Esophagus (tissue), 2 donors: Measurements from ENCODE around the gene TPPP. TPM values are rescaled to one million over a fixed set of nuclear protein-coding genes. Genes with fewer than 3 reads are reported as not detected.
"Not testable (repeated sequence)": the region's sequence is repeated elsewhere in the genome, so short reads cannot be mapped to it uniquely, and the experiment has no call there.

ENCODE experiments used
- H3K27ac ChIP-seq, 2 donors: one replicate each; pipeline ENCODE4 v1.5.1; 2013; ENCODE audit warnings: low read depth in 2 of 2, mild to moderate bottlenecking in 2 of 2, inconsistent platforms in 1 of 2, low read length in 1 of 2, moderate library complexity in 1 of 2
- H3K27me3 ChIP-seq, 2 donors: one replicate each; pipeline ENCODE4 v1.6.1; 2013; ENCODE audit warnings: low read length in 2 of 2, control low read depth in 1 of 2, mild to moderate bottlenecking in 1 of 2; ENCODE audit not compliant: insufficient read depth in 2 of 2, control insufficient read depth in 1 of 2
- H3K36me3 ChIP-seq, 2 donors: one replicate each; pipeline ENCODE4 v1.6.1; 2013; ENCODE audit warnings: low read length in 1 of 2; ENCODE audit not compliant: control insufficient read depth in 2 of 2, insufficient read depth in 2 of 2
- H3K4me1 ChIP-seq, 2 donors: one replicate each; pipeline ENCODE4 v1.6.1; 2013; ENCODE audit warnings: low read length in 1 of 2; ENCODE audit not compliant: control insufficient read depth in 2 of 2, insufficient read depth in 2 of 2
- H3K4me3 ChIP-seq, 2 donors: one replicate each; pipeline ENCODE4 v1.5.1; 2013; ENCODE audit warnings: low read length in 2 of 2, mild to moderate bottlenecking in 2 of 2, low read depth in 1 of 2, moderate library complexity in 1 of 2
- H3K9me3 ChIP-seq, 2 donors: one replicate each; pipeline ENCODE4 v1.6.1; 2013; ENCODE audit warnings: mild to moderate bottlenecking in 2 of 2, low read depth in 1 of 2, low read length in 1 of 2, moderate library complexity in 1 of 2; ENCODE audit not compliant: control insufficient read depth in 2 of 2, insufficient read depth in 1 of 2
- WGBS, 2 donors: extraction: QIAGEN DNeasy Blood & Tissue Kit; methylation state at CpG; one replicate each; pipeline ENCODE4 v1.1.7; 2013; 5-methylcytosine and 5-hydroxymethylcytosine counted together
- polyA plus RNA-seq, 2 donors: library from polyadenylated mRNA; stranded (reverse); fragments of 200-250 nt; gene quantifications; one replicate each; pipeline ENCODE4 v1.2.3, GENCODE V29; 2013
- donor health status: healthy with polysubstance abuse.
- donor health status: Bipolar disorder and iron deficiency.

The TPPP gene
- polyA plus RNA-seq, 2 donors = 1.7 to 2.7 TPM

DNA sequence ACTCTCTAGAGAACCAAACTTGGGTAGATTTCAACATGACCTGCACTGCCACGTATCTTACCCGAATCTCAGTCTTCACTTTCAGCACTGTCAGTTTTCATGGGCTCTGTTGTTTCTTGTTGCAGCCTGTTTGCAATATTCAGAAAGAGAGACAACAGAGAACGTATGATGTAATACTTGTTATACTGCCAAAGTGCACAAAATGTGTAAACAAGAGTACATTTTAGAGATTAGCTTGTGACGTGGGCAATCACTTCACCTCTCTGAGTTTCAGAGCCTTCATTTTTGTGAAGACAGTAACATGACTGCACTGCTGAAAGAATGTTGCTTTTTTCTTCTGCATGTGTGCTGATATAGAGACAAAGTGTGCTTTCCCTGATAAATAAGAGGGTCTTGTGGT is 23.6 kb upstream of the TPPP start:
- H3K36me3 ChIP-seq, H3K27ac ChIP-seq, H3K9me3 ChIP-seq, H3K4me1 ChIP-seq, H3K4me3 ChIP-seq, H3K27me3 ChIP-seq: not testable (repeated sequence)
- WGBS, 2 donors = 32 to 44% methylated on average over 4 of the region's 4 CpGs

GRCh38 chr5:715636-716035 is 22.5 kb upstream of the TPPP start:
- H3K36me3 ChIP-seq, H3K4me1 ChIP-seq, H3K27me3 ChIP-seq, H3K4me3 ChIP-seq, H3K27ac ChIP-seq, H3K9me3 ChIP-seq: not testable (repeated sequence)
- 83 to 94% methylated on average over 4 of the region's 4 CpGs for WGBS, 2 donors

- not testable (repeated sequence) for H3K27ac ChIP-seq, H3K4me3 ChIP-seq, H3K36me3 ChIP-seq, H3K4me1 ChIP-seq, H3K27me3 ChIP-seq, H3K9me3 ChIP-seq
- WGBS, 2 donors = 63 to 76% methylated on average over 5 to 6 of the region's 8 CpGs
Observed at GRCh38 chr5:714215-715118, 21.3 kb upstream of the TPPP start.

GRCh38 chr5:713686-714085 is 20.5 kb upstream of the TPPP start:
- not testable (repeated sequence) for H3K4me1 ChIP-seq, H3K4me3 ChIP-seq, H3K27ac ChIP-seq, H3K27me3 ChIP-seq, H3K36me3 ChIP-seq, H3K9me3 ChIP-seq
- 69 to 76% methylated on average over 2 of the region's 3 CpGs for WGBS, 2 donors

DNA sequence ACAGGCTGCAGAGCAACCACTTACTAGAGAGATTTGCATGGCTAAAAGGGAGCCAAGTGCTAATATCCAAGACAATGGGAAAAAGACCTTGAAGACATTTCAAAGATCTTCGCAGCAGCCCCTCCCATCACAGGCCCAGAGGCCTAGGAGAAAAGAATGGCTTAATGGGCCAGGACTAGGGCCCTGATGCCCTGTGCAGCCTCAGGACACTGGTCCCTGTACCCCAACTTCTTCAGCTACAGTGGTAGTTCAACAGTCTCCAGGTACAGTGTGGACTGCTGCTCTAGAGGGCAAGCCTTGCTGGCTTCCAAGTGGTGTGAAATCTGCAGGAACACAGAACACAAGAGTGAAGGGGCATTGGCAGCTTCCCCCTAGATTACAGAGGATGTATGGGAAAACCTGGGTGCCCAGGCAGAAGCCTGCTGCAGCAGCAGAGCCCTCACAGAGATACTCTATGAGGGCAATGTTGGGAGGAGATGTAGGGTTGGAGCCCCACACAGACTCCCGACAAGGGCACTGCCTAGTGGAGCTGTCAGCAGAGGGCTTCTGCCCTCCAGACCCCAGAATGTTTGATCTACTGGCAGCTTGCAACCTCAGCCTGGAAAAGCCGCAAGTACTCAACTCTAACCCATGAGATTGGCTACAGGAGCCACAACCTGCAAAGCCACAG is 15.8 kb upstream of the TPPP start:
- H3K27ac ChIP-seq, H3K4me1 ChIP-seq, H3K27me3 ChIP-seq, H3K9me3 ChIP-seq, H3K36me3 ChIP-seq, H3K4me3 ChIP-seq: not testable (repeated sequence)
- WGBS, 2 donors = 92 to 95% methylated on average over 1 to 3 of the region's 3 CpGs

- WGBS, 2 donors = 83 to 93% methylated on average over 4 of the region's 4 CpGs
- not testable (repeated sequence) for H3K9me3 ChIP-seq, H3K36me3 ChIP-seq, H3K4me1 ChIP-seq, H3K27ac ChIP-seq, H3K27me3 ChIP-seq, H3K4me3 ChIP-seq
Observed at GRCh38 chr5:708374-708773, 15.2 kb upstream of the TPPP start.

GRCh38 chr5:706127-706526 is 13.0 kb upstream of the TPPP start:
- 75 to 82% methylated on average over 7 of the region's 7 CpGs for WGBS, 2 donors
- H3K4me1 ChIP-seq, H3K36me3 ChIP-seq, H3K27me3 ChIP-seq, H3K4me3 ChIP-seq, H3K27ac ChIP-seq, H3K9me3 ChIP-seq: not testable (repeated sequence)

DNA sequence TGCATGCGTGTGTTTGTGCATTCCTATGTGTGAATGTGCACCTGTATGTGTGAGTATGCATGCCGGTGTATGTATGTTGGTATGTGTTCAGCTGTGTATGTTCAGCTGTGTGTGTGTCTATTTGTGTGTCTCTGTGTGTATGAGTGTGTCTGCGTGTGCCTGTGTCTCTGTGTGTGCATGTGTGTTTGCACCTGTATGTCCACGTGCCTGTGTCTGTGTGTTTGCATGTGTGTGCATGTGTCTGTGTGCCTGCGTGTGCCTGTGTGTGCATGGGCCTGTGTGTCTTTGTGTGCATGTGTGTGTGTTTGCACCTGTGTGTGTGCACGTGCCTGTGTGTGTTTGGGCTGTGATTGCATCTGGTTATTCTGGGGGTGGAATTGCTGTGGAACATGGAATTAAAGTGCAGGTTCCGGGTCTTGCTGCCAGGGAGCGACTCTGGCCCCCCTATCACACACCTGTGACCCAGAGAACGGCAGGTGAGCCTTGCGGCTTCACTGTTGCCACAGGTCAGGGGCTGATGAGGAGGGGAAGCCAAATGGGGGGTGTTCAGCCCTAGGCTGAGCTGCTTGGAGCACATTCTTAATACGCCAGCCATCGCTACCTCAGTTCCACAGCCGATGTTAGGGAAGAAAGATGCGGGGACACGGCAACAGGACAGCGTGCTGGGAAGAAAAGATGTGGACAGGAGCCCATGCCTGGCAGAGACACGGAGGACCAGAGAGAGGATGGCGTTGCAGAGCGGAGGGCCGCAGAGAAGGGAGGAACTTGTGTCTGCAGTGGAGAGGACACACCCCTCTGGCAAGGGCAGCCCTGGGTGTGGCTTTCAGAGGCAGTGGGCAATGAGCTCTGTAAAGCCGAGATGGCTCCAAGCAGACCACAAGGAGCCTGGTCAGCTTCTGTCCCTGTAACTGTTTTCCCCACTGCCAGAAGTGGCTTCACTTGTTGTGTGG is 3.9 kb upstream of the TPPP start:
- not testable (repeated sequence) for H3K4me3 ChIP-seq, H3K27ac ChIP-seq, H3K9me3 ChIP-seq, H3K4me1 ChIP-seq, H3K27me3 ChIP-seq, H3K36me3 ChIP-seq
- 85 to 86% methylated on average over 15 to 18 of the region's 21 CpGs for whole genome bisulfite sequencing, 2 donors

DNA sequence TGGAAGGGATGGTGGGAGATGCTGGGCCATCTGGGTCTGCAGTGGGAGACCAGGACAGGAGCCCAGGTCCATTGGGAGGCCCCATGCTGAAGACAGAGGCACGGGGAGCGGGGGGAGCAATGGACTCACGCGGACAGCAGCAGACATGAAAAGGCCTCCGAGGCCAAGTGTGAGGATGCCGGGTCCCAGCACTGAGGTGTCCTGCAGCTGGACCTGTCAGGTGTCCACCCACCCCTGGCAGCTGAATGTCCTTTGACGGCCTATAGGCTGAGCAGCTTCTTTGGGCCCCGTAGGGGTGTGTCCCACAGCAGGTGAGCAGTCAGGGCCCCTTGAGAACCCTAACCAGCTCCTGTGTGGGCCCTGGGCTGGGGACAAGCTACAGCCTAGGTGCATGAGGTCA is 3.0 kb upstream of the TPPP start:
- WGBS, 2 donors = 80 to 94% methylated on average over 2 to 6 of the region's 8 CpGs
- H3K36me3 ChIP-seq, H3K9me3 ChIP-seq: not testable (repeated sequence)

More for the DNA sequence above, 3.0 kb upstream of the TPPP start:
- H3K4me3 ChIP-seq, H3K4me1 ChIP-seq, H3K27me3 ChIP-seq, H3K27ac ChIP-seq: not testable (repeated sequence)
